Breast epithelium (tissue), 3 donors: ENCODE measurements around the gene ADH1C.
"Not testable (repeated sequence)": the region's sequence is repeated elsewhere in the genome, so short reads cannot be mapped to it uniquely, and the experiment has no call there.

ENCODE experiments used
- POLR2AphosphoS5 ChIP-seq, 3 donors: sonication (generic); formaldehyde crosslinking; IDR thresholded peaks; one replicate each; pipeline ENCODE4 v1.6.1; 2017; ENCODE audit warnings: antibody characterized with exemption in 3 of 3
- TF ChIP-seq, protein P1 (sequence below), 3 donors: fragments of 450-650 bp; IDR thresholded peaks; one replicate each; pipeline ENCODE4 v1.5.1; 2016 to 2017; ENCODE audit warnings: antibody characterized with exemption in 3 of 3, mild to moderate bottlenecking in 3 of 3, moderate library complexity in 3 of 3

DNA sequence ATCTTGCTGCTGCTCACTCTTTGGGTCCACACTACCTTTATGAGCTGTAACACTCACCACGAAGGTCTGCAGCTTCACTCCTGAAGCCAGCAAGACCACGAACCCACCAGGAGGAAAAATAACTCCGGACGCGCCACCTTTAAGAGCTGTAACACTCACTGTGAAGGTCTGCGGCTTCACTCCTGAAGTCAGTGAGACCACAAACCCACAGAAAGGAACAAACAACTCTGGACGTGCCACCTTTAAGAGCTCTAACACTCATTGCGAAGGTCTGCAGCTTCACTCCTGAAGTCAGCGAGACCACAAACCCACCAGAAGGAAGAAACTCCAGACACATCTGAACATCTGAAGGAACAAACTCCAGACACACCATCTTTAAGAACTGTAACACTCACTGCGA, 3.6 kb upstream of the ADH1C start:
- not testable (repeated sequence) for TF ChIP-seq POLR2AphosphoS5 (IDR thresholded peaks at IDR 0.05)
- TF ChIP-seq, protein P1, sequence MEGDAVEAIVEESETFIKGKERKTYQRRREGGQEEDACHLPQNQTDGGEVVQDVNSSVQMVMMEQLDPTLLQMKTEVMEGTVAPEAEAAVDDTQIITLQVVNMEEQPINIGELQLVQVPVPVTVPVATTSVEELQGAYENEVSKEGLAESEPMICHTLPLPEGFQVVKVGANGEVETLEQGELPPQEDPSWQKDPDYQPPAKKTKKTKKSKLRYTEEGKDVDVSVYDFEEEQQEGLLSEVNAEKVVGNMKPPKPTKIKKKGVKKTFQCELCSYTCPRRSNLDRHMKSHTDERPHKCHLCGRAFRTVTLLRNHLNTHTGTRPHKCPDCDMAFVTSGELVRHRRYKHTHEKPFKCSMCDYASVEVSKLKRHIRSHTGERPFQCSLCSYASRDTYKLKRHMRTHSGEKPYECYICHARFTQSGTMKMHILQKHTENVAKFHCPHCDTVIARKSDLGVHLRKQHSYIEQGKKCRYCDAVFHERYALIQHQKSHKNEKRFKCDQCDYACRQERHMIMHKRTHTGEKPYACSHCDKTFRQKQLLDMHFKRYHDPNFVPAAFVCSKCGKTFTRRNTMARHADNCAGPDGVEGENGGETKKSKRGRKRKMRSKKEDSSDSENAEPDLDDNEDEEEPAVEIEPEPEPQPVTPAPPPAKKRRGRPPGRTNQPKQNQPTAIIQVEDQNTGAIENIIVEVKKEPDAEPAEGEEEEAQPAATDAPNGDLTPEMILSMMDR (IDR thresholded peaks at IDR 0.05) = not testable (repeated sequence)
